GM12878 (cell line): ENCODE results near the gene NUP210. TPM values are rescaled to one million over a fixed set of nuclear protein-coding genes. Genes with fewer than 3 reads are reported as not detected.

Experiments used
- ATAC-seq: fragments of 200-7000 bp; cut with Tn5 transposase; 3 replicates; pipeline ENCODE4 v1.9.1; 2020; ENCODE audit warnings: mild to moderate bottlenecking, moderate library complexity
- BruUV-seq: library from RNA; stranded (reverse); fragments of 400-500 nt; replicated peaks from 2 replicates; lab custom pipeline; 2021; lab: Mats Ljungman, UMichigan
- CTCF ChIA-PET: fragments of 300-600 bp; sonication (Branson Sonifier 250); formaldehyde crosslinking; extraction: SDS; loops from one replicate; lab custom pipeline; 2021; ENCODE audit warnings: inconsistent platforms; lab: Yijun Ruan, JAX
- POLR2A ChIA-PET: fragments of 350-600 bp; formaldehyde crosslinking; extraction: SDS; loops from one replicate; lab custom pipeline; 2021; ENCODE audit warnings: inconsistent platforms; lab: Charles Lee
- RAD21 ChIA-PET: fragments of 300-600 bp; sonication (Branson Sonifier 250); formaldehyde crosslinking; loops from one replicate; lab custom pipeline; 2023; ENCODE audit warnings: antibody characterized with exemption; ENCODE audit not compliant: unreplicated experiment; lab: Charles Lee
- SMC1A ChIA-PET: fragments of 300-600 bp; sonication (Branson Sonifier 250); formaldehyde crosslinking; loops from one replicate; lab custom pipeline; 2023; ENCODE audit not compliant: unreplicated experiment, uncharacterized antibody; lab: Charles Lee
- DNase-seq: peaks from one replicate; pipeline ENCODE4 v3.0.0-alpha.2; 2011; ENCODE audit warnings: low read depth, low spot score
- FAIRE-seq: peaks from 3 replicates; lab custom pipeline; 2011; peaks lifted over from hg19 to GRCh38; lab: Jason Lieb, UNC
- H2AFZ ChIP-seq: 2 replicates; pipeline ENCODE4 v1.6.0; 2011; ENCODE audit warnings: low read depth, low read length, control low read depth; ENCODE audit not compliant: control insufficient read depth
- H3K27ac ChIP-seq: 2 replicates; pipeline ENCODE4 v1.5.1; 2011; ENCODE audit warnings: control low read depth; ENCODE audit not compliant: control insufficient read depth, insufficient read depth
- H3K27me3 ChIP-seq, 2 experiments: replicated peaks in 1 of 2; 2 replicates each; pipeline versions ENCODE4 v1.6.0 to v1.6.1; 2011; ENCODE audit warnings: low read length in 1 of 2; ENCODE audit not compliant: control insufficient read depth in 2 of 2, insufficient read depth in 2 of 2
- H3K36me3 ChIP-seq, 2 experiments: 2 replicates each; pipeline ENCODE4 v1.5.1; 2011; ENCODE audit warnings: low read length in 1 of 2; ENCODE audit not compliant: control insufficient read depth in 2 of 2, insufficient read depth in 2 of 2
- H3K4me1 ChIP-seq: 2 replicates; pipeline ENCODE4 v1.6.1; 2011; ENCODE audit warnings: mild to moderate bottlenecking, low read length, moderate library complexity, mixed read lengths; ENCODE audit not compliant: control insufficient read depth, insufficient read depth
- H3K4me2 ChIP-seq: 2 replicates; pipeline ENCODE4 v1.6.0; 2011; ENCODE audit warnings: control low read depth; ENCODE audit not compliant: control insufficient read depth, insufficient read depth
- H3K4me3 ChIP-seq: fragments of 200-600 bp; sonication (generic); 2 replicates; pipeline ENCODE4 v1.5.1; 2016
- H3K79me2 ChIP-seq: 2 replicates; pipeline ENCODE4 v1.6.0; 2011; ENCODE audit warnings: low read length; ENCODE audit not compliant: control insufficient read depth, insufficient read depth
- H3K9ac ChIP-seq: 2 replicates; pipeline ENCODE4 v1.8.0; 2011; ENCODE audit warnings: low read length, control low read depth, mixed read lengths; ENCODE audit not compliant: control insufficient read depth, insufficient read depth
- H3K9me3 ChIP-seq: replicated peaks from 3 replicates; pipeline ENCODE4 v1.5.1; 2011; ENCODE audit warnings: mild to moderate bottlenecking, low read length; ENCODE audit not compliant: control insufficient read depth, insufficient read depth
- H4K20me1 ChIP-seq: 2 replicates; pipeline ENCODE4 v1.6.0; 2011; ENCODE audit not compliant: control insufficient read depth, insufficient read depth
- FOXK2 ChIP-seq: fragments of 450-650 bp; IDR thresholded peaks from 2 replicates; pipeline ENCODE4 v1.6.1; 2017; ENCODE audit warnings: mild to moderate bottlenecking, moderate library complexity
- JUND ChIP-seq: IDR thresholded peaks from 2 replicates; pipeline ENCODE4 v1.6.1; 2012; ENCODE audit warnings: low read depth, mild to moderate bottlenecking, low read length, improper control_type of control experiment, moderate library complexity
- SKIL ChIP-seq: fragments of 450-650 bp; IDR thresholded peaks from 2 replicates; pipeline ENCODE4 v1.6.1; 2017; ENCODE audit warnings: mild to moderate bottlenecking, low read depth, inconsistent platforms; ENCODE audit not compliant: poor library complexity, severe bottlenecking
- SREBF1 ChIP-seq: IDR thresholded peaks from 2 replicates; pipeline ENCODE4 v1.6.1; 2012; ENCODE audit warnings: mild to moderate bottlenecking, low read length
- YY1 ChIP-seq: IDR thresholded peaks from 2 replicates; pipeline ENCODE4 v1.6.1; 2011; ENCODE audit warnings: low read depth, mild to moderate bottlenecking, low read length
- ZNF207 ChIP-seq: fragments of 450-650 bp; IDR thresholded peaks from 2 replicates; pipeline ENCODE4 v1.6.1; 2014; ENCODE audit warnings: antibody characterized with exemption, mild to moderate bottlenecking, borderline replicate concordance
- WGBS: methylation state at CpG from one replicate; pipeline ENCODE4 v1.1.6; 2016; ENCODE audit warnings: low lambda C conversion rate; ENCODE audit not compliant: insufficient replicate concordance, insufficient coverage; ENCODE audit errors: missing lambda C conversion rate; 5-methylcytosine and 5-hydroxymethylcytosine counted together
- in situ Hi-C: fragments of 300-500 bp; cut with MboI; formaldehyde crosslinking; loops from 9 replicates; pipeline ENCODE4 v1.14.3; 2018; ENCODE audit warnings: mixed read lengths
- intact Hi-C: fragments of 100-400 bp; cut with micrococcal nuclease; formaldehyde crosslinking; loops from one replicate; pipeline ENCODE4 v1.14.2; 2022; ENCODE audit not compliant: unreplicated experiment
- polyA plus RNA-seq, 11 experiments: library from polyadenylated mRNA; depleted of rRNA in 4 of 11; unstranded in 6 of 11; stranded (reverse) in 5 of 11; fragments of >200 nt; fragmentation: Nextera tagmentation in 4 of 11; fragmentation: Illumina TruSeq in 1 of 11; extraction: Ambion mirVana in 4 of 11; extraction: Trizol in 1 of 11; gene quantifications; 1 replicate in 1 of 11; 2 replicates in 10 of 11; pipeline versions ENCODE4 v1.2.1 to v1.2.3, GENCODE V29; 2011 to 2016; ENCODE audit warnings: inconsistent platforms in 2 of 11, missing spikeins in 2 of 11, low read depth in 1 of 11
- total RNA-seq, 4 experiments: library from RNA; depleted of rRNA in 3 of 4; stranded (reverse); fragments of >200 nt in 3 of 4; fragmentation: Illumina TruSeq in 1 of 4; extraction: Trizol in 1 of 4; gene quantifications; 2 replicates each; pipeline versions ENCODE4 v1.2.1 to v1.2.3, GENCODE V29; 2013 to 2021

Gene NUP210
- total and polyA plus RNA-seq, 10 of the 15 experiments (the other 5 are each of a cell fraction or from before 2014, with no cell fraction given) = 2.9 to 150 (median 76.0) TPM

DNA sequence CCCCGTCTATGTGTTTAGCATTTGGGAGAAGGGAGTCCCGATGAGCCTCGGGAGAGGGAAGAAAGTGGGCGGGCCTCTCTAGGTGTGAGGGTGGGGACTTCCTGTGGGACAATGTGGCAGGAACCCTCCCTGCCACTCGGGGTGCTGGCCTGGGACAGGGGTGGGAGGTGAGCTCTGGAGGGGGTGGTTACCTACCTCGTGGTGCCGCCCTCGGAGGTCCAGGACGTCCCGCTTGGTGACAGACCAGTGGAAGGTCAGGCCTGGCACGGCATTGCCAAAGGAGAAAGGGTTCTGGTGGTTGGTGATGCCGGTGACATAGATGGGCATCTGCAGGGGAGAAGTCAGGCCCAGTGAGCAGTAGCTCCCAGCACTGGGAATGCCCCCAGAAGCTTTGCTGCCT, 83.5 kb downstream of the NUP210 start (continued):
- TF ChIP-seq SKIL = no peak
- TF ChIP-seq, all 136 proteins: peak for 0

GRCh38 chr3:13335503-13335902, 84.6 kb downstream of the NUP210 start:
- Histone ChIP-seq H4K20me1 (no peaks in the 10 kb centered on the region), H3K27ac (no peak overlapping the region), H3K4me1 (peaks cover 42% of the 10 kb centered on the region), H3K36me3 (peaks cover 35 to 48% of the 10 kb centered on the region in 2 experiments; a peak in 3 of 4 replicates), H3K9ac (no peak overlapping the region), H2AFZ (no peak overlapping the region), H3K27me3 (no peaks in the 10 kb centered on the region), H3K79me2 (no peaks in the 10 kb centered on the region), H3K9me3 (no peaks in the 10 kb centered on the region), H3K4me3 (no peak overlapping the region), H3K4me2 (no peak overlapping the region)
- intact Hi-C loops (loop anchor here (10.0 kb wide), 1 partner anchor 241 kb away; no protein-coding TSS in a partner anchor), in situ Hi-C loops (no loop called here)
- WGBS = 93% methylated on average over 16 of the region's 16 CpGs
- DNase-seq (no peak), ATAC-seq (no peak), FAIRE-seq (no peak)
- RAD21 ChIA-PET = interaction anchor here (2.6 kb wide), 1 partner anchor 117 kb away, joined by 10 read pairs; no protein-coding TSS in a partner anchor
- TF ChIP-seq SREBF1 = no peak
- TF ChIP-seq FOXK2 = no peak
- no peak for TF ChIP-seq YY1
- no peak for TF ChIP-seq JUND
- no peak for TF ChIP-seq ZNF207
- CTCF ChIA-PET = no interaction called here
- POLR2A ChIA-PET = interaction anchor here (2.2 kb wide), 1 partner anchor 12 kb away, joined by 4 read pairs; no protein-coding TSS in a partner anchor
- no TSS peak for BruUV-seq
- SMC1A ChIA-PET = no interaction called here
